Activated T-helper 1 cell treated with anti-CD3 and anti-CD28 coated beads, Interleukin-2, amount 50 U/mL, for 16 hours (primary cell): ENCODE results near the gene ARHGAP1.

Experiments used
- DNase-seq, 2 donors: peaks; one replicate each; pipeline ENCODE4 v3.0.0-alpha.2; 2020; ENCODE audit warnings: low read depth in 1 of 2, low spot score in 1 of 2

ARHGAP1 gene

DNA sequence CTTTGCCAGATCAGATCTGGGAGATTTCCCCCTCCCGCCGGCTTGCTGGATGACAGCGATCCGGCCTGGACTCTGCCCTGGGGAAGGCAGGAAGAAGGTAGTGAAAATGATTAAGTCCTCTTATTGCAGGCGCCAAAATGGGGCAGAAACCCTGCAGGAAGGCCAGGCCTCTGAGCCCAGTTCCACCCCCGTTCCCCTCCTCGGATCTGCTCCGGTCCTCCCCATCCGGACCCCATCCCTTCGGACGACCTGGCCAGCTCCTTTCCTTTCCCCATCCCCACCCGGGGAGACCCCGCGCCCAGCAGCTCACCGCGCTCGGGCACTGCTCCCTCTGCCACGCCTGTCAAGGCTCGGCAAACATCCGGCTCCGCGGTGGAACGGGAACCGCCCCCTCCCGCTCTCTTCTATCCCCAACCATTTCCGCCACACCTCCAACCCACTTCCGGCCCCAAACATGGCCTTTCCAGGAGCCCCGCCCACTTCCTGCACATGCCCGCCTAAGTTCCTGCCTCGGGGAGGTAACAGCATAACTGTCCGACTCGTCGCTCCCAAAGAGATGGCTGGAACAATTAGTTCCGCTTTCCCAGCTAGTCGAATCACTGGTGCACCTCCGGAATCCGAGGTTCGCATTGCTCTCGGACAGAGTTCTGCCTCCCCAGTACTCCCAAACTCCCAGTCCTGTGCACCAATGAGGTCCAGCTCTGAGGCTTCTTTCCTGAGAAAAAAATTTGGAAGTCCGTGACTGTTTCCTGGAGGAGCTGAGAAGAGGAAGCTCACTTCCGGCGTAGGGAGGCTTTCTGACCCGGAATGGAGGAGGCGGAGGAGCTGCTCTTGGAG lies at the start of gene ARHGAP1, which contains the start of gene ZNF408:
Gene ARHGAP1 (minus strand): TSS at position 379 of the 837 bp plus-strand sequence. CDS start 4,512 bp downstream, outside the sequence.
Gene ZNF408 (plus strand): TSS at position 791 of the 837 bp plus-strand sequence. CDS start 17 bp downstream, at position 808.
- DNase-seq, result peak; percentile 99

GRCh38 chr11:46747150-46747549 lies 46.7 kb upstream of the ARHGAP1 start:
- DNase-seq, result no peak

GRCh38 chr11:46745995-46746394 lies 45.6 kb upstream of the ARHGAP1 start:
- no peak for DNase-seq

DNA sequence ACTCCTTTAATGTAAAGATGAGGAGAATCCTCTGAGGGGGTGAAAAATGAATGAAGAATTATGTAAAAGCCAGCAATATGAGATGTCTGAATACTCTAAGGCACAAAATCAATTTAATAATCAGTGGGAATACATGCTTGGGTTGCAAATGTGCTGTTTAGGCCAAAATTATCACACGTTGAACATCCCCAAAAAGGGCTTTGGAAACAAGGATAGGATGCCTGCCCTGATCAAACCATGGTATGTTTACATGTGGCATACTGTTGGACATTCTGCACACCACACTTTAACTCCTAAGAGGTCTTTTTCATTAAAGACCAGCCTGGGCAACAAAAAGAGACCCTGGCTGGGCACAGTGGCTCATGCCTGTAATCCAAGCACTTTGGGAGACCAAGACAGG lies 44.9 kb upstream of the ARHGAP1 start:
- no peak for DNase-seq

- DNase-seq, result no peak
These were observed 43.4 kb upstream of the ARHGAP1 start for GRCh38 chr11:46743693-46744339.

GRCh38 chr11:46743043-46743442 lies 42.6 kb upstream of the ARHGAP1 start:
- no peak for DNase-seq

DNA sequence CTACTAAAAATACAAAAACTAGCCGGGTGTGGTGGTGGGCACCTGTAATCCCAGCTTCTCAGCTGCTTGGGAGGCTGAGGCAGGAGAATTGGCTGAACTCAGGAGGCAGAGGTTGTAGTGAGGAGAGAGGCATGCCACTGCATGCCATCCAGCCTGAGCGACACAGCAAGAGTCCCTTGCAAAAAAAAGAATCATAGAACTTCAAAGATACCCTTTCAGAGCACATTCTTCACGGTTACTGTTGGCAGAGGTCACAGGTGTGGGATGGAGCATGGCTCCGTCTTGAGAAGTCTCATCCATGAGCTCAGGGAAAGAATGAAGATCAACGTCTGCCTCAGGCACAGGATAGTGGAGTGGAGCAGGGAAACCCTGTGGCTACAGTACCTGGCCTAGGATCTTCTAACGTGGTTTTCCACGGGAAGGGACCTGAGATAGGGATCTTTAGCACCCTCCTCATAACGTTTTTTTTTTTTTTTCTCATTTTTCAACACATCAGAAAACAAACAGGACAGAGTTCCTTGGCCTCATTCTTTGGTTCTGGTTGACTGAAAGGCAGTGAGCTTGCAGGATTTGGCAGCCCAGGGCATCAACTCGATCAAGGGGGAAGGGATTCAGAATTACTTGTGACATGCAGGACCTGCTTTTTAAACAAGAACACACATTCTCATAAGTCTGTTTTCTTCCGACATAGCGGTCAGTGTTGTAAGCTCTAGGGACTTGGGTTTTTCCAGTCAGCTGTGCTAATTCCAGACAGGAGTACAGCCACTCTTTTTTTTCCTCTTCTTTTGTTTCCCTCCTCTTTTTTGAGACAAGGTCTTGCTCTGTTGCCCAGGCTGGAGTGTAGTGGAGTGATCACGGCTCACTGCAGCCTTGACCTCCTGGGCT lies 41.4 kb upstream of the ARHGAP1 start:
- DNase-seq, result no peak

DNA sequence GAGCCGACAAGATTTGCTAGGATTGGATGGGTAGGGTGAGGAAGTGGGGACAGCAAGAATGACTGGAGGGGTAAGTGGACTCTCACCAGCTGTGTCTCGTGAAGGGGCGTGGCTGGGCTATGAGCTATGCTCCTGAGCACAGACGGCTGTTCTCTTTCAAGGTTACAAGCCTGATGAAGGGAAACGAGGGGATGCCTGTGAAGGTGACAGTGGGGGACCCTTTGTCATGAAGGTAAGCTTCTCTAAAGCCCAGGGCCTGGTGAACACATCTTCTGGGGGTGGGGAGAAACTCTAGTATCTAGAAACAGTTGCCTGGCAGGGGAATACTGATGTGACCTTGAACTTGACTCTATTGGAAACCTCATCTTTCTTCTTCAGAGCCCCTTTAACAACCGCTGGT lies 38.5 kb upstream of the ARHGAP1 start:
- no peak for DNase-seq

- DNase-seq, result no peak
These were observed 37.3 kb upstream of the ARHGAP1 start for GRCh38 chr11:46737699-46738098.

DNA sequence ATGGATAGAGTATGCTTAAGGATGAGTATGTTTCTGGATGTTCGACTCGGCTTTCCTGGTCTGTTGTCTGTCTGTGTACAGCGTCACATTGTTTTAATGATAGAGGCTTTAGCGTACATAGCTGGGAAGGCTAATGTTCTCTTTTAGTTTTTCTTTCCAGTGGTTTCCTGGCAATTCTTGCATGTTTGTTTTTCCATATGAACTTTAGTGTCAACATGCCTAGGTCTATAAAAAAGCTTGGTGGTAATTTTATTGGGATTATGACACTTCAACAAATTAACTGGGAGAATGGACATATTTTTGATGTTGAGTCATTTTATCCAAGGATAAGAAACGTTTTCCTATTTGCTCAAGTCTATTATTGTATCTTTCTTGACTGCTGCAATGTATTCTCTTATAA lies 36.2 kb upstream of the ARHGAP1 start:
- no peak for DNase-seq

DNA sequence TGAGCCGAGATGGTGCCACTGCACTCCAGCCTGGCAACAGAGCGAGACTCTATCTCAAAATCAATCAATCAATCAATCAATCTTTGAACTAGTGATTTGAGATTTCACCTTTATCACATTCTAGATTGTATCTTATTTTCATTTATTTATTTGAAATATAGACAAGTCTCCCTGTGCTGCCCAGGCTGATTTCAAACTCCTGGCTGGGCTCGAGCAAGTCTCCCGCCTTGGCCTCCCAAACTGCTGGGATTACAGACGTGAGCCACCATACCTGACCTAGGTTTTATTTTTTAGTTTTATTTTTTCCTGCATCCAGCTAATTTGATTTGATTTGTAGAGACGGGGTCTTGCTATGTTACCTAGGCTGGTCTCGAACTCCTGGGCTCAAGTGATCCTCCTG lies 35.7 kb upstream of the ARHGAP1 start:
- no peak for DNase-seq

DNA sequence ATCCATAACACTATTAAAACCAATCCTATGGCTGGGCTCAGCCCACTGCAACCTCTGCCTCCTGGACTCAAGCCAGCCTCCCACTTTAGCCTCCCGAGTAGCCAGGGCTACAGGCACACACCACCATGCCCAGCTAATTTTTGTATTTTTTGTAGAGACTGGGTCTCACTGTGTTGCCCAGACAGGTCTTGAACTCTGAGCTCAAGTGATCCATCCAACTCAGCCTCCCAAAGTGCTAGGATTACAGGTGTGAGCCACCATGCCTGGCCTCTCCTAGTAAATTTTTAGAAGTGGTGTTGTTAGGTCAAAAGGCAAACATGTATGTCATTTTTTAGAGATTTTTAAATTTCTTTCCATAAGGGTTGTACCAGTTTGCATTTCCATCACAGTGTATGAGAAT lies 32.8 kb upstream of the ARHGAP1 start:
- DNase-seq, result no peak

DNA sequence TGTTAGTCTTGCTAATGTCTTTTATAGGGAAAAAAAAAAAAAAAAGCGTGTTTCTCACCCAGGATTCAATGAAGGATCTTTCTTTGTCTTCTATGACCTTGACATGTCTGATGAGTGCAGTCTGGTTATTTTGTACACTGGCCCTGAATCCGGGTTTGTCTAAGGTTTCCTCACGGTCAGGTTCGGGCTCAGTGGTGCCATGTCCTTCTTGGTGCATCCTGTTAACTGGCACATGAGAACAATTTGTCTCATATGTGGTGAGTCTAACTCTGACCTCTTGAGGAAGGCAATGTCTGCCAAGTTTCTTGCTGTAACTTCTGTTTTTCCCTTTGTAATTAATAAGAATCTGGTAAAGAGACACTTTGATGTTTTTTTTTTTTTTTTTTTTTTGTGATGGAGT lies 31.1 kb upstream of the ARHGAP1 start:
- no peak for DNase-seq

DNA sequence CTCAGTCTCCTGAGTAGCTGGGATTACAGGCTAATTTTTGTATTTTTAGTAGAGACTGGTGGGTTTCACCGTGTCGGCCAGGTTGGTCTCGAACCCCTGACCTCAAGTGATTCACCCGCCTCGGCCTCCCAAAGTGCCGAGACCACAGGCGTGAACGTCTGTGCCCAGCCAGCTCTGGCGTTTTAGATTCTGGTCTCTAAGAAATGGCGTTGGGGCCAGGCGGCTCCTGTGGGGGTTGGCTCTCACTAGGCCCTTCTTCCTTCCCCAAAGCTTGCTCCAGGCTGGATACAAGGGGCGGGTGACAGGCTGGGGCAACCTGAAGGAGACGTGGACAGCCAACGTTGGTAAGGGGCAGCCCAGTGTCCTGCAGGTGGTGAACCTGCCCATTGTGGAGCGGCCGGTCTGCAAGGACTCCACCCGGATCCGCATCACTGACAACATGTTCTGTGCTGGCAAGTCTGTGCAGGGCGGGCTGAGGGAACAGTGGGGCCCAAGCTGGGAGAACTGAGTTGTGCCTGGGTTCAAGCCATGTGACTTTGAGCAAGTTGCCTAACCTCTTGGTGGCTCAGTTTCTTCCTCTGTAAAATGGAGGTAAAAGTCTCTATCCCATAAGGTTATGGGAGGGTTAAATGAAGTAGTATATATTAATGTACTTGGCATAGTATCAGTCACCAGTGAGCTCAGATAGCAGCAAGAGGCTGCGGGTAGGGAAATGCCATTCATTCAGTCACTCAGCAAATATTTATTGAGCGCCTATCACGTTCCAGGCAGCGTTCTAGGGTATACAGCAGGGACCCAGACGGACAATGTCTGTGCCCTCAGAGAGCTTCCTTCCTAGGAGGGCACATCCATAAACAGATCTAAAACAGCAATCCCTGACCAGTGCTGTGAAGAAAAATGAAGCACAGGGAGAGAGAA lies 28.9 kb upstream of the ARHGAP1 start:
- no peak for DNase-seq

DNA sequence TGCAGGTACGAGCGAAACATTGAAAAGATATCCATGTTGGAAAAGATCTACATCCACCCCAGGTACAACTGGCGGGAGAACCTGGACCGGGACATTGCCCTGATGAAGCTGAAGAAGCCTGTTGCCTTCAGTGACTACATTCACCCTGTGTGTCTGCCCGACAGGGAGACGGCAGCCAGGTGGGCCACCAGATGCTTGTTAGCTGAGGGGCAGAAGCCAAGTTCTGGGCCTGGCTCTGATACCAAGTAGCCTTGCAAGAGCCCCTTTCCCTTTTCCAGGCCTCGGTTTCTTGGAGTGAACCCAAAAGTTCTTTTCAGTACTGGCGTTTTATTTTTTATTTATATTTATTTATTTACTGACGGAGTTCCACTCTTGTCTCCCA lies 28.2 kb upstream of the ARHGAP1 start:
- DNase-seq, result no peak

- no peak for DNase-seq
These were observed 27.7 kb upstream of the ARHGAP1 start for GRCh38 chr11:46727952-46728658.

- DNase-seq, result no peak
These were observed 25.9 kb upstream of the ARHGAP1 start for GRCh38 chr11:46726206-46726862.

DNA sequence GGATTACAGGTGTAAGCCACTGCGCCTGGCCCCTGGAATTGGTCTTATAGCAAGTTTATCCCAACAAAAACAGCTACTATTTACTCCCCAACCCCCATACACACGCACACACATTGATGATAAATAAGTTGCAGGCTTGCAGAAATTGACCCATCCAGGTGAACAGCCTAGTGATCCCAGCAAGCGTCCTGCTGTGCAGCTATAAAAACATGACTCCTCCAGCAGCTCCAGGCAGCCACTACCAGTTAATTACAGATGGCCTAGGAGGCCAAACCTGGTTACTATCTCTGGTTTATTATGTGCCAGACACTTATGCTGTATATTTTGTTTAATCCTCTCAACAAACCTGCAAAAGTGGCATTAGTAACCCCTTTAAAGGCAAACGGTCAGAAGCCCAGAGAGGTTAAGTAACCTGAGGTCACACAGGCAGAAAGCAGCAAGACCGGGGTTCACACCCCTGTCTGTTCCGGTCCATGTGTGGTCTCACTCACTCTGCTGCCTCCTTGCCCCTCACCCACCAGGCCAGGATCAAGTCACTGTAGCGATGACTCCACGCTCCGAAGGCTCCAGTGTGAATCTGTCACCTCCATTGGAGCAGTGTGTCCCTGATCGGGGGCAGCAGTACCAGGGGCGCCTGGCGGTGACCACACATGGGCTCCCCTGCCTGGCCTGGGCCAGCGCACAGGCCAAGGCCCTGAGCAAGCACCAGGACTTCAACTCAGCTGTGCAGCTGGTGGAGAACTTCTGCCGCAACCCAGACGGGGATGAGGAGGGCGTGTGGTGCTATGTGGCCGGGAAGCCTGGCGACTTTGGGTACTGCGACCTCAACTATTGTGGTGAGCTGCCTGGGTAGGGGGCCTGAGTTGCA lies 25.2 kb upstream of the ARHGAP1 start:
- no peak for DNase-seq
